HG03439 (cell line): Measurements from ENCODE around the gene MLLT1.

Source experiments
- ATAC-seq: cut with Tn5 transposase; IDR thresholded peaks from one replicate; pipeline ENCODE4 v1.9.1; 2021; ENCODE audit warnings: mild to moderate bottlenecking, moderate library complexity; ENCODE audit not compliant: unreplicated experiment

Gene MLLT1

GRCh38 chr19:6260376-6260775 lies 19.4 kb downstream of the MLLT1 start:
- no peak for ATAC-seq

- ATAC-seq = no peak
Observed at GRCh38 chr19:6259312-6259861, 20.4 kb downstream of the MLLT1 start.

GRCh38 chr19:6258812-6259311 lies 20.9 kb downstream of the MLLT1 start:
- no peak for ATAC-seq

GRCh38 chr19:6253954-6254733 lies 25.6 kb downstream of the MLLT1 start:
- ATAC-seq = no peak

- ATAC-seq = no peak
Observed at GRCh38 chr19:6252066-6252465, 27.7 kb downstream of the MLLT1 start.

- ATAC-seq = no peak
Observed at GRCh38 chr19:6250909-6251308, 28.9 kb downstream of the MLLT1 start.

GRCh38 chr19:6250024-6250615 lies 29.7 kb downstream of the MLLT1 start:
- no peak for ATAC-seq

- ATAC-seq = no peak
Observed at GRCh38 chr19:6249296-6249695, 30.5 kb downstream of the MLLT1 start.

GRCh38 chr19:6248844-6249243 lies 30.9 kb downstream of the MLLT1 start:
- ATAC-seq = no peak

- ATAC-seq = no peak
Observed at GRCh38 chr19:6248341-6248740, 31.4 kb downstream of the MLLT1 start.

- ATAC-seq = no peak
Observed at GRCh38 chr19:6247007-6247288, 32.8 kb downstream of the MLLT1 start.

GRCh38 chr19:6246174-6247006 lies 33.4 kb downstream of the MLLT1 start:
- no peak for ATAC-seq

- ATAC-seq = no peak
Observed at GRCh38 chr19:6242677-6243076, 37.1 kb downstream of the MLLT1 start.

GRCh38 chr19:6241680-6242377 lies 37.9 kb downstream of the MLLT1 start:
- ATAC-seq = no peak

- ATAC-seq = no peak
Observed at GRCh38 chr19:6241056-6241455, 38.7 kb downstream of the MLLT1 start.

GRCh38 chr19:6239871-6240676 lies 39.7 kb downstream of the MLLT1 start:
- no peak for ATAC-seq

GRCh38 chr19:6239401-6239844 lies 40.4 kb downstream of the MLLT1 start:
- no peak for ATAC-seq

GRCh38 chr19:6238643-6239281 lies 41.0 kb downstream of the MLLT1 start:
- no peak for ATAC-seq

GRCh38 chr19:6238256-6238642 lies 41.5 kb downstream of the MLLT1 start:
- ATAC-seq = no peak
